Gastrocnemius medialis (tissue), 4 donors: ENCODE data around the gene SLC50A1.

Experiments
- CTCF ChIP-seq, 5 experiments: fragments of 450-650 bp in 3 of 5; fragments of 200-600 bp in 2 of 5; sonication (generic) in 2 of 5; IDR thresholded peaks in 4 of 5; conservative IDR thresholded peaks in 1 of 5; 1 replicate in 4 of 5; 2 replicates in 1 of 5; pipeline ENCODE4 v1.5.1; 2016 to 2019; ENCODE audit warnings: antibody characterized with exemption in 5 of 5, mild to moderate bottlenecking in 3 of 5, moderate library complexity in 3 of 5
- POLR2A ChIP-seq, 2 donors: fragments of 450-650 bp; IDR thresholded peaks; one replicate each; pipeline ENCODE4 v1.6.1; 2017; ENCODE audit warnings: antibody characterized with exemption in 2 of 2, mild to moderate bottlenecking in 2 of 2, moderate library complexity in 2 of 2

GRCh38 chr1:155092131-155092530 is 43.5 kb upstream of the SLC50A1 start:
- TF ChIP-seq CTCF (IDR thresholded peaks at IDR 0.05 in 4 of 5, conservative IDR thresholded peaks at IDR 0.05 in 1 of 5), result no peak
- no peak for TF ChIP-seq POLR2A (IDR thresholded peaks at IDR 0.05)
